Left lung (tissue), 10 donors: ENCODE measurements around the gene SLC22A9. TPM values are rescaled to one million over a fixed set of nuclear protein-coding genes. Genes with fewer than 3 reads are reported as not detected.

ENCODE experiments used
- ATAC-seq: fragments of 200-7000 bp; cut with Tn5 transposase; one replicate; pipeline ENCODE4 v1.9.1; 2020; ENCODE audit warnings: moderate library complexity
- DNase-seq, 4 donors: peaks; one replicate each; pipeline ENCODE4 v3.0.0-alpha.2; 2013 to 2020
- H3K27ac ChIP-seq, 2 donors: fragments of 200-600 bp; sonication (generic) in 1 of 2; one replicate each; pipeline versions ENCODE4 v1.5.0 to v1.8.0; 2020 to 2021
- H3K27me3 ChIP-seq, 2 donors: fragments of 200-600 bp; sonication (generic) in 1 of 2; one replicate each; pipeline versions ENCODE4 v1.5.0 to v1.8.0; 2020 to 2021
- H3K36me3 ChIP-seq, 2 donors: fragments of 200-600 bp; sonication (generic) in 1 of 2; one replicate each; pipeline versions ENCODE4 v1.5.0 to v1.8.0; 2020 to 2021
- H3K4me1 ChIP-seq, 2 donors: fragments of 200-600 bp; one replicate each; pipeline ENCODE4 v1.8.0; 2021
- H3K4me3 ChIP-seq, 2 donors: fragments of 200-600 bp; sonication (generic) in 1 of 2; one replicate each; pipeline versions ENCODE4 v1.5.0 to v1.8.0; 2020 to 2021; ENCODE audit warnings: mild to moderate bottlenecking in 1 of 2
- H3K9me3 ChIP-seq, 2 donors: fragments of 200-600 bp; sonication (generic) in 1 of 2; one replicate each; pipeline versions ENCODE4 v1.5.0 to v1.8.0; 2020 to 2021
- CTCF ChIP-seq, 2 donors: fragments of 200-600 bp; sonication (generic) in 1 of 2; IDR thresholded peaks; one replicate each; pipeline versions ENCODE4 v1.5.0 to v1.8.0; 2021; ENCODE audit warnings: antibody characterized with exemption in 2 of 2
- intact Hi-C, 2 donors: fragments of 100-400 bp; cut with DNase I; formaldehyde crosslinking; loops; one replicate each; pipeline versions ENCODE4 v1.11.2 to v1.14.2; 2022
- polyA plus RNA-seq, 6 donors: library from polyadenylated mRNA; unstranded; fragments of 120-200 nt; gene quantifications; one replicate each; pipeline ENCODE4 v1.2.1, GENCODE V29; 2013; ENCODE audit not compliant: insufficient read length in 6 of 6
- total RNA-seq, 2 donors: library from RNA; stranded (reverse); fragmentation: NEBNext Ultra II Directional; extraction: Animal tissue kit (Norgen Biotek cat#: 25700); gene quantifications; one replicate each; pipeline ENCODE4 v1.2.1, GENCODE V29; 2021
- donor health status: DM: no; HTN: yes; CAD: no.
- donor health status: DM: no; HTN: no; CAD: no.

Gene SLC22A9
- total and polyA plus RNA-seq, 8 donors: 0.07 to 0.14 (median 0.09) TPM; not detected in 2

- no peak overlapping the region for H3K27ac ChIP-seq
- H3K4me3 ChIP-seq: no peak overlapping the region
- intact Hi-C loops: no loop called here
- H3K9me3 ChIP-seq: no peaks in the 10 kb centered on the region
- ATAC-seq (no peak), DNase-seq (no peak)
- TF ChIP-seq CTCF (IDR thresholded peaks at IDR 0.05): no peak
- H3K27me3 ChIP-seq: no peaks in the 10 kb centered on the region
- H3K4me1 ChIP-seq: no peaks in the 10 kb centered on the region
- no peaks in the 10 kb centered on the region for H3K36me3 ChIP-seq
Measured at GRCh38 chr11:63445118-63445517, 75.5 kb downstream of the SLC22A9 start.

- ATAC-seq (no peak), DNase-seq (no peak)
- Histone ChIP-seq H3K4me1 (no peaks in the 10 kb centered on the region), H3K27ac (no peak overlapping the region), H3K9me3 (no peaks in the 10 kb centered on the region), H3K4me3 (no peak overlapping the region), H3K36me3 (no peaks in the 10 kb centered on the region), H3K27me3 (no peaks in the 10 kb centered on the region)
- TF ChIP-seq CTCF (IDR thresholded peaks at IDR 0.05): no peak
- intact Hi-C loops: no loop called here
Measured at GRCh38 chr11:63445720-63446119, 76.1 kb downstream of the SLC22A9 start.

- no peak for DNase-seq
- no peaks in the 10 kb centered on the region for H3K36me3 ChIP-seq
- no peak for ATAC-seq
- no peak for TF ChIP-seq CTCF (IDR thresholded peaks at IDR 0.05)
- H3K4me3 ChIP-seq: no peak overlapping the region
- H3K27me3 ChIP-seq: no peaks in the 10 kb centered on the region
- no peaks in the 10 kb centered on the region for H3K9me3 ChIP-seq
- no peaks in the 10 kb centered on the region for H3K4me1 ChIP-seq
- intact Hi-C loops: no loop called here
- H3K27ac ChIP-seq: no peak overlapping the region
Measured at GRCh38 chr11:63448646-63449045, 79.1 kb downstream of the SLC22A9 start.

- TF ChIP-seq CTCF (IDR thresholded peaks at IDR 0.05): no peak
- Histone ChIP-seq H3K27me3 (no peaks in the 10 kb centered on the region), H3K4me1 (no peaks in the 10 kb centered on the region), H3K4me3 (no peak overlapping the region), H3K9me3 (no peaks in the 10 kb centered on the region), H3K27ac (no peak overlapping the region), H3K36me3 (no peaks in the 10 kb centered on the region)
- DNase-seq (no peak), ATAC-seq (no peak)
- intact Hi-C loops: no loop called here
Measured at GRCh38 chr11:63459586-63459985, 90.0 kb downstream of the SLC22A9 start.

Other genes with a start within 250 kb of the SLC22A9 start
- gene SLC22A24, start 225.6 kb upstream of the SLC22A9 start, total RNA-seq: not detected
- not detected for gene SLC22A24, start 225.6 kb upstream of the SLC22A9 start, polyA plus RNA-seq
- gene SLC22A25, start 126.2 kb upstream of the SLC22A9 start, total RNA-seq: not detected
- under 1 TPM; 0.11 to 0.17 (median 0.14) TPM for gene SLC22A25, start 126.2 kb upstream of the SLC22A9 start, polyA plus RNA-seq
- gene PLAAT5, start 121.4 kb downstream of the SLC22A9 start, total RNA-seq: 1 to 10 TPM; 1.8 to 4.6 TPM
- gene PLAAT5, start 121.4 kb downstream of the SLC22A9 start, polyA plus RNA-seq: 1 to 10 TPM in 2 of 6 donors, under 1 TPM in 4; 0.49 to 1.3 (median 0.98) TPM
- under 1 TPM; 0.20 to 0.86 TPM for gene LGALS12, start 136.3 kb downstream of the SLC22A9 start, total RNA-seq
- gene LGALS12, start 136.3 kb downstream of the SLC22A9 start, polyA plus RNA-seq: under 1 TPM; 0.15 to 0.62 (median 0.27) TPM
- 100 to 1,000 TPM; 105 to 217 TPM for gene PLAAT4, start 167.0 kb downstream of the SLC22A9 start, total RNA-seq
- 10 to 100 TPM in 1 of 6 donors, 1 to 10 TPM in 5; 6.5 to 11.1 (median 7.5) TPM for gene PLAAT4, start 167.0 kb downstream of the SLC22A9 start, polyA plus RNA-seq
- gene PLAAT2, start 193.6 kb downstream of the SLC22A9 start, total RNA-seq: 1 to 10 TPM; 5.0 to 6.0 TPM
- gene PLAAT2, start 193.6 kb downstream of the SLC22A9 start, polyA plus RNA-seq: not detected
- 10 to 100 TPM; 74.2 to 86.4 TPM for gene PLAAT3, start 244.6 kb downstream of the SLC22A9 start, total RNA-seq
- 10 to 100 TPM in 1 of 6 donors, 1 to 10 TPM in 5; 6.0 to 12.2 (median 8.4) TPM for gene PLAAT3, start 244.6 kb downstream of the SLC22A9 start, polyA plus RNA-seq